GM12864 (cell line): ENCODE results near the gene NOTCH2.

Source experiments
- DNase-seq: peaks from one replicate; pipeline ENCODE4 v3.0.0-alpha.2; 2011; ENCODE audit warnings: low read depth
- H3K4me3 ChIP-seq: 2 replicates; pipeline ENCODE4 v1.5.1; 2011; ENCODE audit warnings: mild to moderate bottlenecking, low read depth, low read length, control low read depth
- TF ChIP-seq, protein P1 (sequence below): IDR thresholded peaks from 2 replicates; pipeline ENCODE4 v1.5.1; 2011; ENCODE audit warnings: low read depth, mild to moderate bottlenecking, moderate library complexity, low read length, control low read depth, inconsistent platforms; ENCODE audit errors: missing control alignments

The NOTCH2 gene

GRCh38 chr1:119959268-119960220 lies 109.9 kb downstream of the NOTCH2 start:
- TF ChIP-seq, protein P1, sequence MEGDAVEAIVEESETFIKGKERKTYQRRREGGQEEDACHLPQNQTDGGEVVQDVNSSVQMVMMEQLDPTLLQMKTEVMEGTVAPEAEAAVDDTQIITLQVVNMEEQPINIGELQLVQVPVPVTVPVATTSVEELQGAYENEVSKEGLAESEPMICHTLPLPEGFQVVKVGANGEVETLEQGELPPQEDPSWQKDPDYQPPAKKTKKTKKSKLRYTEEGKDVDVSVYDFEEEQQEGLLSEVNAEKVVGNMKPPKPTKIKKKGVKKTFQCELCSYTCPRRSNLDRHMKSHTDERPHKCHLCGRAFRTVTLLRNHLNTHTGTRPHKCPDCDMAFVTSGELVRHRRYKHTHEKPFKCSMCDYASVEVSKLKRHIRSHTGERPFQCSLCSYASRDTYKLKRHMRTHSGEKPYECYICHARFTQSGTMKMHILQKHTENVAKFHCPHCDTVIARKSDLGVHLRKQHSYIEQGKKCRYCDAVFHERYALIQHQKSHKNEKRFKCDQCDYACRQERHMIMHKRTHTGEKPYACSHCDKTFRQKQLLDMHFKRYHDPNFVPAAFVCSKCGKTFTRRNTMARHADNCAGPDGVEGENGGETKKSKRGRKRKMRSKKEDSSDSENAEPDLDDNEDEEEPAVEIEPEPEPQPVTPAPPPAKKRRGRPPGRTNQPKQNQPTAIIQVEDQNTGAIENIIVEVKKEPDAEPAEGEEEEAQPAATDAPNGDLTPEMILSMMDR, result no peak
- no peak for DNase-seq
- no peak overlapping the region for H3K4me3 ChIP-seq

DNA sequence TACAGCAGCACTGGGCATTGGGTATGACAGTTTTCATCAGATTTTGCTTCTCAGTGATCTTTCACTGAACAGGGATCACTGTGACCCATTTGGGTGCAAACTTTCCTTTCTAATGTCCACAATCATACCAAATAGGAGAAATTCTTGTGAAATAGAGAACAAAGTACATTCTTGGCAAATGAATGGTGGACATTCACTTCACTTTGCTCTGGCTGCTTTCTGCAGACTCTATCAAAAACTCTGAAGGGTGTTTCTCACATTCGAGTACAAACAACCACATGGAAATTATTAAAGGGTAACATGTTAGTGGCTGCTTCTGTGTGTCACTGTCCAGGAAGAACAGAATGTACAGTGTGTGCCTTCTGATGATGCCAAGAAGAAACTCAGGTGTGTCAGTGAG lies 111.2 kb downstream of the NOTCH2 start:
- TF ChIP-seq, protein P1, result no peak
- DNase-seq, result no peak
- H3K4me3 ChIP-seq, result no peak overlapping the region

- TF ChIP-seq, protein P1, result no peak
- H3K4me3 ChIP-seq, result no peak overlapping the region
- DNase-seq, result no peak
These were observed 113.2 kb downstream of the NOTCH2 start for GRCh38 chr1:119956306-119956705.

DNA sequence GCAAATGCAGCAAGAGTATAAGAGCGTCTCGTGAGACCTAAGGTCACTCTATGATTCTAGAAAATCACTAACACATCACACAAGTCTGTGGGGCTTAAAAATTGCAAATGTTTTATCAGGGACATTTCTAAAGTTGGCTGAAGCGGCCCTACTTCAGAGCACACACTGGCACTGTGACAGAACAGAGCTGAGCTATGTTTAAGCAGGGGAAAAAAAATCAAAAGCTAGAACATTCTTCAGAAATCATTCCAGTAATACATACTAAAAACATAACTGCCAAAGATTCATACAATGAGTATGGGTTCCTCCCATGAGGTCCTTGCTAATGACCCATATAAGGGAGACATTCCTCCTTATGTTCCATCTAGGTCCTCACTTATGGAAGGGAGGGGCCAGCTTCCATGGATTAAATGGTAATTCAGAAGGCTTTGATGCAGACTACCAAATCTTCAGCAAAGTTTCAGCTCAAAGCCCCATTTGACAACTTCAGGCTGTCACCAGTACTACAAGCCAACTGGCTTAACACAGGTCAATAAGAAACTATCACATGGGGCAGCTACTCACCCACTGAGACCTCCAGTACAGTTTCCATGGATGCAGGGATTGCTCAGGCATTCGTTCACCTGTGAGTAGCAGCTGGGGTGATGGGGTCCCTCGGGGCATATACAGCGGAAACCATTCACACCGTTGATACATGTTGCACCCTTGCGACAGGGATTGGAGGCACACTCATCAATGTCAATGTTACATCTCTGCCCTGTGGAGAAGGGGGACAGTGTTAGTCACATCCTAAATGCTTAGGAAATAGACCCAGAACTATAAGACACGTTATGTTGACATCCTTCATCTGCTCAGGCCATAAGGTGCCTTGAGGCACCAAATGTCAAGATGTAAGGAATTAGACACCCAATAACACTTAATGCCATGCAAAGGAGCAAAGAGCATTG lies 114.7 kb downstream of the NOTCH2 start:
- DNase-seq, result no peak
- no peak overlapping the region for H3K4me3 ChIP-seq
- TF ChIP-seq, protein P1, result peak; percentile 28

GRCh38 chr1:119953266-119953998 lies 116.0 kb downstream of the NOTCH2 start:
- H3K4me3 ChIP-seq, result no peak overlapping the region
- TF ChIP-seq, protein P1, result no peak
- no peak for DNase-seq

GRCh38 chr1:119952496-119952895 lies 117.0 kb downstream of the NOTCH2 start:
- DNase-seq, result no peak
- TF ChIP-seq, protein P1, result no peak
- H3K4me3 ChIP-seq, result no peak overlapping the region
